Activated naive CD4-positive, alpha-beta T cell treated with anti-CD3 and anti-CD28 coated beads, Interleukin-2, amount 50 U/mL, for 72 hours (primary cell): ENCODE data around the gene TXNL4A. TPM values are rescaled to one million over a fixed set of nuclear protein-coding genes. Genes with fewer than 3 reads are reported as not detected.

ENCODE experiments used
- ATAC-seq, 2 donors: fragments of 150-1000 bp; cut with Tn5 transposase; 2 replicates each; pipeline ENCODE4 v1.10.0; 2021; ENCODE audit warnings: mild to moderate bottlenecking in 2 of 2, moderate library complexity in 2 of 2
- DNase-seq, 2 donors: peaks; one replicate each; pipeline ENCODE4 v3.0.0; 2021 to 2022; ENCODE audit warnings: low spot score in 2 of 2
- H3K27ac Mint-ChIP-seq, 2 donors: one replicate each; pipeline ENCODE4 v1.8.0; 2022; ENCODE audit warnings: mild to moderate bottlenecking in 2 of 2, mixed read lengths in 2 of 2
- H3K36me3 Mint-ChIP-seq, 2 donors: one replicate each; pipeline ENCODE4 v1.8.0; 2022; ENCODE audit warnings: mixed read lengths in 2 of 2
- H3K9me3 Mint-ChIP-seq, 2 donors: one replicate each; pipeline ENCODE4 v1.8.0; 2022; ENCODE audit warnings: mixed read lengths in 2 of 2
- total RNA-seq, 2 donors: library from RNA; stranded (reverse); gene quantifications; one replicate each; pipeline ENCODE4 v1.2.3, GENCODE V29; 2022

Gene TXNL4A
- total RNA-seq, 2 donors from 2014 or later, result 142 to 148 TPM

DNA sequence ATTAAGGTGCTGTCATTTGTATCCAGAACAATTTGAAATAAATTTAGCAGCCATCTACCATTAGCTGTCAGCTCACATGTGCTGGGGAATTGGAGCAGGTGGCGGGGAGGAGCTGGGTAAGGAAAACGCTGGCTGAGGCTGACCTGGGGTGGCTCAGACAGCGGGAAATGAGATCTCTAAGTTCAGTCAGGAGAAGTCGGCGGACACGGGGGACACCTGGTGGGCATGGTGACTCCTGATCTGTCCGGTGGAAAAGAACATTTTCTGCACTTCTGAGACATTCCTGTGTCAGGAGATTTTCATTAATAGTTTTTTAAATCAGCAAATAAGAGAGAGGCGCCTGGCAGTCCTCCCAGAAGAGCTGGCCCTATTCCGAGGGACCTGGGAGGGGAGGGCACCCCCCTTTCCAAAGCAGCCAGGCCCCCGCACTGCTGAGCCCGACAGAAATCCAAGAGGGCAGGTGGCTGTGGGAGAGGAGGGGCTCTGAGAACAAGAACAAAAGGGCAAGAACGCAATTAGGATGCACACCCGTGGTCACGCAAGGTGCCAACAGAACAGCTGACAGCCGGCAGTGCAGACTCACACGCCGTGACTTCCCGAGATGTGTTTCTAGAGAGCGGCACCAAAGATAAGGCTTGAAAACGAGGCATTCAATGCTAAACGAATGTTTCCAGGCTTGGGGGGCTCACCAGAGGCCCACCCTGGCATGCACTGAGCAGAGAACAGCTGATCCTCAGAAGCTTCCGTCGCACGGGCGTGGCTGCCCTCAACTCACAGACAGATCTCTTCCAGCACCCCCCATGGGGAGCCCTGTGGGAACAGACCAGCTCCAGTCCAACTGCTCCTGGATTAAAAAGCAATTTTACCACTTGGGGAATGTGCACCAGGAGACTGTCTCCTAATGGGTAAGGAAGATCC lies 63.3 kb downstream of the TXNL4A start:
- H3K9me3 Mint-ChIP-seq, result peaks cover 10 to 16% of the 10 kb centered on the region in 2 donors
- ATAC-seq (no peak), DNase-seq (peak in 1 of 2 donors; percentile 30)
- H3K27ac Mint-ChIP-seq, result no peak overlapping the region
- peaks cover 19 to 26% of the 10 kb centered on the region in 2 donors for H3K36me3 Mint-ChIP-seq

GRCh38 chr18:79923896-79924585 lies 64.3 kb downstream of the TXNL4A start:
- Mint-ChIP-seq H3K27ac (no peak overlapping the region), H3K9me3 (peaks cover 3 to 6% of the 10 kb centered on the region in 2 donors), H3K36me3 (peaks cover 9 to 16% of the 10 kb centered on the region in 2 donors)
- no peak for ATAC-seq
- DNase-seq, result peak in 1 of 2 donors; percentile 41

- Mint-ChIP-seq H3K9me3 (no peaks in the 10 kb centered on the region), H3K27ac (no peak overlapping the region), H3K36me3 (peaks cover 0 to 9% of the 10 kb centered on the region in 2 donors)
- no peak for ATAC-seq
- peak in 1 of 2 donors; percentile 4 for DNase-seq
These were observed 65.4 kb downstream of the TXNL4A start for GRCh38 chr18:79922971-79923411.

GRCh38 chr18:79921984-79922965 lies 66.1 kb downstream of the TXNL4A start:
- Mint-ChIP-seq H3K9me3 (no peaks in the 10 kb centered on the region), H3K36me3 (peaks cover 0 to 9% of the 10 kb centered on the region in 2 donors), H3K27ac (peak overlapping the region in 1 of 2 donors; percentile 52)
- DNase-seq (peak in 1 of 2 donors; percentile 13), ATAC-seq (no peak)

Other genes with a start within 250 kb of the TXNL4A start
- not detected for gene KCNG2, start 190.6 kb downstream of the TXNL4A start, total RNA-seq
- 10 to 100 TPM; 15.6 to 40.0 TPM for gene SLC66A2, start 36.9 kb downstream of the TXNL4A start, total RNA-seq
- gene HSBP1L1, start 23.9 kb downstream of the TXNL4A start, total RNA-seq, result 10 to 100 TPM in 1 of 2 donors, 1 to 10 TPM in 1; 5.9 to 21.6 TPM
- 10 to 100 TPM; 33.0 to 38.4 TPM for gene RBFA, start 45.9 kb upstream of the TXNL4A start, total RNA-seq
- 10 to 100 TPM; 27.6 to 37.3 TPM for gene ADNP2, start 120.7 kb upstream of the TXNL4A start, total RNA-seq